GM19238 (cell line): ENCODE results near the gene CFAP251.

Experiments used
- DNase-seq: peaks from one replicate; pipeline ENCODE4 v3.0.0; 2011; ENCODE audit warnings: low spot score; ENCODE audit not compliant: insufficient read length

Gene CFAP251

DNA sequence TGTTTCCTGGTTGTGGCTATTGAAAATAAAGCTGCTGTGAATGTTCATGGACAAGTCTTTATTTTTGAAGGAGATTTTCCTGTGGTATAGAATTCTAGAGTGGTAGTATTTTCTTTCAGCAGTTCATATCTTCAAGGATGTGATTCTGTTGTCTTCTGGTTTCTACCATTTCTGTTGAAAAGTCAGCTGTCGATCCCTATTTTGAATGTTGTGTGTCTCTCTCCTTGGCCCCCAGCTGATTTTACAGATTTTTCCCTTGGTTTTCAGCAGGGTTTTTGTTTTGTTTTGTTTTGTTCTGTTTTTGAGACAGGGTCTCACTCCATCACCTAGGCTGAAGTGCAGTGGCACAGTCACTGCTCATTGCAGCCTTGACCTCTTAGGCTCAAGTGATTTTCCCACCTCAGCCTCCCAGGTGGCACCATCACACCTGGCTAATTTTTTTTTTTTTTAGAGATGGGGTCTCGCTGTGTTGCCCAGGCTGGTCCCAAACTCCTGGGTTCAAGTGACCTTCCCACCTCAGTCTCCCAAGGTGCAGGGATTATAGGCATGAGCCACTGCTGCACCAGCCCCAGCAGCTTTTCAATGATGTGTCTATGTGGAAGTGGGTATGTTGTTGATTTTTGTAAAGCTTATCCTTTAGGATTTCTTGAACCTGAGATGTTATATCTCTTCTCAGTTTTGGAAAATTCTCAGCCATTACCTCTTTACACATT is 28.1 kb downstream of the CFAP251 start:
- no peak for DNase-seq

DNA sequence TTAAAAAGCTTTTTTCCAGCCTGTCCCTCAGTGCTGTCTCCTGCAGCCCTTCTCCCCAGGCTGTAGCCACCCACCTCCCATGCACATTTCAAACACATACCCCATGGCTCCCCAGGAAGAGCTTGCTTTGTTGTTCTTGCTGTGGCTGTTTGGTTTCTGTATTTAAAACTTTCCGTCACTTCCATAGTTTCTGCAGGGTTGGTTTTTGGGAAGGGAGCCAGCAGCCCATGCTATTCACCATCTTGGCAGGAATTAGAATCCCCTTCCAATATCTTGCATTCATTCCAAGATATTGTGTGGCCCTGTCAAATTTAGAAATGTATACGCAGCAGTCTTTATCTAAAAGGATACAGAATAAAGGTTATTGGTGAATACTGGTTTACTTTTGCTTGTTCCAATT is 29.6 kb downstream of the CFAP251 start:
- no peak for DNase-seq

DNA sequence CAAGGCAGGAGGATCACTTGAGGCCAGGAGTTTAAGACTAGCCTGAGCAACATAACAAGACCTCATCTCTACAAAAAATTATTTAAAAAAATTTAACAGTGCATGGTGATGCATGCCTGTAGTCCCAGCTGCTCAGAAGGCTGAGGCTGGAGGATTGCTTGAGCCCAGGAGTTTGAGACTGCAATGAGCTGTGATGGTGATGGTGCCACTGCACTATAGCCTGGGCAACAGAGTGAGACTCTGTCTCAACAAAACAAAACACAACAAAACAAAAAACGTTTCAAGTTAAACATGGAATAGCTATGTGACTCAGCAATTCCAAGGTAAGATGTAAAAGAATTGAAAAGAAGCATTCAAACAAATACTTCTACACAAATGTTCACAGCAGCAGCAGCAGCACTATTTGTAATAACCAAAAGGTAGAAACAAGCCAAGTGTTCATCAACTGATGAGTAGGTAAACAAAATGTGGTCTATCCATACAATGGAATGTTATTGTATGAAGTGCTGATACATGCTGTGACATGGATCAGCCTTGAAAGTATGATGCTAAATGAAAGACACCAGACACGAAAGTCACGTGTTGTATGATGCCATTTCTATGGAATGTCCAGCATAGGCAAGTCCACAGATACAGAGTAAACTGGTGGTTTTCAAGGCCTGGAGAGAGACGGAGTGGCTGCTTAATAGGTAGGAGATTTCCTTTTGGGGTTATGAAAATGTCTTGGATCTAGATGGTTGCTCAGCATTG is 31.4 kb downstream of the CFAP251 start:
- DNase-seq = no peak

DNA sequence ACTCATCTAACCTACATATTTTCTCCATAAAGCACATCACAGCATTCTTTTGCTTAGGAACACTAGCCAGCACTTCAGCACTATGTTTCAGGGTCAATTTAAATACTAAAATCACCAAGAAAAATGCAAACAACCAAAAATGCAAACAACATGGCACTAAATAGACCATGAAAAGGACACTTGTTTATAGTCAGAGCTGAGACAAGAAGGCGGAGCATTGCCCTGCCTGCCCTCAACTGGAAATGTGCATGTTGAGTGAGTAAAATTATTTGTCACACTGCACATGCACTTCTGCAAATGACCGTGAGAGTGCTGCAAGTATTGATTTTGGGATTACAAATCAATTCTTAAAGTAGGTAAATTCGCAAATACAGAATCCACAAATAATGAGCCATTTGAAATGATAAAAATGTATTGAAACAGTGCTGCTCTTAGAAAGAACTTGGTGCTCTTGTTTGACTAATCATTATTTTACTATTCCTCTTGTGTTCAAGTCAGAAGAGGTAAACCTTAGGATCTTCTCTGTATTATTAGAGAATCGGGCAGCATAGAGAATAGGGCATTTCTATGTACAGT is 34.8 kb downstream of the CFAP251 start:
- DNase-seq = no peak

DNA sequence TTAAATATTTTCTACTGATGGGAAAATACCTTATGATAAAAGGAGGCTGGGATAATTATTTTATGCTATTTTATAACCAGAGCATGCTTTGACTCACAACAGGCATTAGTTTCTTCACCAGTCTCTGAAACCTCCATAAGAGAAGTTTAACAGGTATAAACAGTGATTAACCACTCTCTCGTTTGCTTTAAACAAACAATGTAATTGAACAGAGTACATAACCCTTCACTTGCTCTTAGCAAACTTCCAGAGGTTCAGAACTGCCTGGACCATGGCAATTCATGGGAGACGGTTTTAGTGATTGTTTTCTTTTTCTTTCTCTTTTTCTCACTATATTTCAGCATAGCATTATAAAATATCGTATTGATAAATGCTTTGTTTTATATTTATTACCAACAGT is 35.3 kb downstream of the CFAP251 start:
- DNase-seq = no peak

DNA sequence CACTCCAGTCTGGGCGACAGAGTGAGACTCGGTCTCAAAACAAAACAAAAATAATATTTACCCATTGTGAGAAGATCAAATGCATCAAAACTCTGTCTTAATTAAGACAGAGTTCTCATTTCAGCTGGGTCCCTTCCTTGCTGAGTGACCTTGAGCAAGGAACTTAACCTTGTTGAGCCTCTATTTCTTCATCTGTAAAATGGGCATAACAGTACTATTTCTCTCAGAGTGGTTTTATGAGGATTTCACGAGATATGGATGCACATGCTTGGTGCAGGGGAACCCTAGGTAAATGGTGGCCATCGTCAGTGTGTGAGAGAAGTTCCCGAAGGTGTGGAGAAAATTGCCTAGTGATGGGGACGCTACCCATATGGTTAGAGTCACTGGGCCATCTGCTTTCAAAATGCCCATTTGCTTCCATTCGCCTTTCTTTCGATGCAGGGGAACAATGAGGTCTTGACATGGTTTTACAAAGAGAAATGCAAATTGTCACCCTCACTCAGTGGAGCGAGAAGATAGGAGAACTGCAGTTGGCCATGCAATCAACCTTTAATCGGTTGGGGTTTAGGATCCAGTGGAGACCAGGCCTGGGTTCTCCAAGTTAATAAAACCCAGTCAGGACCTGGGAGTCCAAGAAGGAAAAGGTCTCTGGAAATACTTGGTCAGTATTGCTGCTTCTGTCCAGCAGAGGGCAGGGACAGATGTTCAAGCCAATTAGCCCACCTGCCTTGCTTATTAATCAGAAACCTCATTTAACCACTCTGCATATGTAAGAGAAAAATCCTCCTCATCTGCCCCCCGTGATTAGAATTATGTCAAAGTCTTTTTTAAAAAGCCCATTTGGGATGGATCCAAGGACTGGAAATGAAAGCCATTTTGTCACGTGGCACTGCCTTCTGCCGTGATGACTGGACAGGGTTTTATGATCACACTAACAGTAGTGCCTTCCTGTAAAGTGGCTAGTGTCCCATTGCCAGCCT is 37.2 kb downstream of the CFAP251 start:
- DNase-seq = no peak

DNA sequence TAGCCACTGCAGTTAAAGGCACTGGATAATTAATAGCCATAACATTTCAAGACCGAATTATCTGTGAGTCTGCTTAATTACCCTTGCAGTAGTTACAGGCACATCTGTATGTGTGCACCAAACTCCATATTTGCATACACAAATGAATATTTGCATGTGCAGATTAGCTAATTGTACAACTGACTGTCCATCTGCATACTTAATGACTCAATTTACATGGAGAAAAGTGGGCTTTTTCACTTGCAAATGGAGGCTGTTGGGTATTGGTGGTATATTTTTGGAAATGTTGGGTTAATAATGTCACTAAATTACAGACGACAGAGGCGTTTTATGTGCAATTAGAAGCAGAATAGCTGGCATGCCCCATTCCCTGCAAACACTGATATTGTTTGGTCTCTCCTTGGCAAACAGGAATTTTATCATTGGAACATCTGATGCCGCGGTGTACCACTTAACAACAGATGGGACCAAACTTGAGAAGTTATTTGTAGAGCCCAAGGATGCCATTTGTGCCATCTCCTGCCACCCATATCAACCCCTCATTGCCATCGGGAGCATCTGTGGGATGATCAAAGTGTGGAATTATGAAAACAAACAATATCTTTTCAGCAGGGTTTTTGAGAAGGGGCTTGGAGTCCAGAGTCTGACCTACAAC is 39.6 kb downstream of the CFAP251 start:
- no peak for DNase-seq

DNA sequence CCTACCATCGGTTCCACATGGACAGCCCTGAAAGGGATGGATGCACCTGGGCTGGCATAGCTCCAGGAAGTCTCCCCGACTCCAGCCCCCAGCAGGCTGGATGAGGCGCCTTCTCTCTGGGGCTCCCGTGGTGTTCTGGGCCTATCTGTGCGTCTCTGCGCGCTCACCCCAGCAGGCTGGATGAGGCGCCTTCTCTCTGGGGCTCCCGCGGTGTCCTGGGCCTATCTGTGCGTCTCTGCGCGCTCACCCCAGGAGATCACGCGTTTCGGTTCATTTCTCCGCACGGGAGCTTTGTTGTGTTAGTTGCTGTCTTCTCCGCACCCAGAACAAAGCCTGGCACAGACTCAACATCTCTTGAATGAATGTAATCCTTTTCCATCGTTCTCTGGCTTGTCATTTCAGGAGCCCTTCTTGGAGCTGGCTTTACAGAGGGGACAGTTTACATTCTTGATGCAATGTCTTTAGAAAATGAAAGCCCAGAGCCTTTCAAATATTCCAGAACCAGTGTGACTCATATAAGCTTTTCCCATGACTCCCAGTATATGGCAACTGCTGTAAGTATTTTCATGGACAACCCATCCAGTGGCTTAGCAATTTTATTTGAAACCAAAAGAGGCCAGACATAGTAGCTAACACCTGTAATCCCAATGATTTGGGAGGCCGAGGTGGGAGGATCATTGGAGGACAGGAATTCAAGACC is 40.3 kb downstream of the CFAP251 start:
- DNase-seq = no peak

DNA sequence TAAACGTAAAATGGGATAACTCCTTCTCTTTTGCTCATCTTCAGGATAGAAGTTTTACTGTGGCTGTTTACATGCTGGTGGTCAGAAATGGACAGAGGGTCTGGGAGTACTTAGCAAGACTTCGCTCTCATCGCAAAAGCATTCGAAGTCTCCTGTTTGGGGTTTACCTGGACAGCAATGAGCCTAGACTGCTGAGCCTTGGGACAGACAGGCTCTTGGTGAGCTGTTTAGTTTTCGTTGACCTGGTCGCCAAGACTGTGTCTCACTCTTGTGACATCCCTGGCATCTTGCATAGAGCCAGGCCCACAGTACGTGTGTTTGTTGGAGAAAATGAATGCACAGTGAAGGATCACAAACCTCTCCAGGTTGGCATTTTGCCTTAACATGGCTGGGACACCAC is 42.1 kb downstream of the CFAP251 start:
- no peak for DNase-seq

DNA sequence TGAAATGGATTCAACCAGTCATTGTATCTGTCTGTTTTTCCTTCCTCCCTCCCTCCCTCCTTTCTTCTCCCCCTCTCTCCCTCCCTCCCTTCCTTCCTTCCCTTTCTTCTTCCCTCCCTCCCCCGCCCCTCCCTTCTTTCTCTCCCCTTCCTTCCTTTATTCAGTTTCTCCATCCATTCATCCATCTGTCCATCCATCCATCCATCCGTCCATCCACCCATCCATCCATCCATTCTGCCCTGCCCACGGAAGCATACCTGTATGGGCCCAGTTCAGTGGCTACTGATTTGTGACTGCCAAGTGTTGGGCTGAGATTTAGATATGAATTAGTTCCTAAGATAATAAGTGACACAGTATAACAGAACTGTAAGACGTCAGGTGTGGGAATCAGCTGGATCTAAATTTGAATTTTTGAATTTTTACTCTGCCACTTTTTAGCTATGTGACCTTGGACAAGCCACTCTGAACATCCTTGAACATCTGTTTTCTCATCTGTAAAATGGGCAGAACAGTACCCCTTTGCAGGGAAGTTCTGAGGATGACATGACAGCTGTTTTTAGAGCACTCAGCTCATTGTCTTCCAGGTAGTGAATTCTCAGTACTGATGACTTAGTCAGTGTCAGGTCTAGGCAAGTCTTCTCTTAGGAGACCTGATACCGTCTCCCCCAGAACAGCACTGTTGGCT is 42.9 kb downstream of the CFAP251 start:
- no peak for DNase-seq

DNA sequence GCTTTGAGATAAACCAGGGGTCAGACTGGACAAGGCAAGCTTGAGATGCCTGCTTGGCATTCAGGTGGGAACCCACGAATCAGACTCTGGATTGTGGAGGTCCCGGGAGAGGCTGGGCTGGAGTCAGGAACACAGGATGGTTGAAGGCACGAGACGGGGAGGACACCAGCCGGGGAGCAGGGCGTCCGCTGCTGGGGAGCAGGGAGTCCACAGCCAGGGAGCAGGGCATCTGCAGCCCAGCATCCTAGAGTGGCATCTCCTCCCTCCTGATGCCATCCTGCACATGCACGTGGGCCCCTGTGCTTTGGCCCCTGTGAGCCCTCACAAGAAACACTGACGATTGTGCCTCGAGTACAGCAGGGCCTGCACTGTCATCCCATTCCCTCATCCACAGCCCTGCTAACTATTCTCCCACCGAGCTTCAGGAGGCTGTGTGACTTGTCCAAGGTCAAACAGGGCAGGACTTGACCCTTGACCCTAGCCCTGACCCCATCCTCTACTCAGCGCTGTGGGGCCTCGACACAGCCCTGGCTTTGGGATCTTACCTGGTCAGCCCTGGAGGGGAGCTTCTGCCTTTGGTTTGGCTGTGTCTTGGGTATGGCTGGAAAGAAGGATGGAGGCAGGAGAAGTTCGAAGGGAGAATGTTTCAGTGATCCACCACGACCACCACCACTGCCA is 45.1 kb downstream of the CFAP251 start:
- no peak for DNase-seq

DNA sequence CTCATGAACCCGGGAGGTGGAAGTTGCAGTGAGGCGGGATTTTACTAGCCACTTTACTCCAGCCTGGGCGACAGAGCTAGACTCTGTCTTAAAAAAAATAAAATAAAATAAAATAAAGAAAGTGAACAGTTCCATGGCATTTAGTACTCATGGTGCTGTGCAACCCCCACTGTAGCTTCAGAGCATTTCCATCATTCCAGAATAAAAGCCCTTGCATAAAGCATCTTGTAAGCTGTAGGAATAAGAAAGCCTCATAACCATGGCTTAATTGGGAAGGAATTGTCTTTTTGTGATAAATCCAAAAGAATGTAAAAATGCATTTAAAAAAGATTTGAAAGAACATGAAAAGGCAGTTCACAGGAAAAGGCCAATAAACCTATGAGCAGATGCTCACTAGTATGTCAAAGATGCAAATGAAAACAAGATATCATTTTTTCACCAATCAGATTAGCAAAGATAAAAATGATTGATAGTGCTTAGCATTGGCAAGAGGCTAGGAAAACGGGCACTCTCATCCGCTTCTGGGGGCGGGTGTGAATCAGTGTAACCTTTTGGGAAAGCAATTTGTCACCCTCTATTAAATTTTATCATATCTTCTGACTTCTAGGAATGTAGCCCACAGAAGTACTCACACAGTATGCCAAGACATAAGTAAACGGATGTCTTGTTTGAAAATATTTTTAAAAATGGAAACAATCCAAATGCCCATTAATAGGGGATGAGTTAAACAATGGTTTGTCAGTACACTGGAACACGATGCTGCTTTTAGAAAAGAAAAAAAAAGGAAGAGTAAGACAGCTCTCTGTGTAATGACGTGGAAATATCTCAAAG is 46.6 kb downstream of the CFAP251 start:
- no peak for DNase-seq

DNA sequence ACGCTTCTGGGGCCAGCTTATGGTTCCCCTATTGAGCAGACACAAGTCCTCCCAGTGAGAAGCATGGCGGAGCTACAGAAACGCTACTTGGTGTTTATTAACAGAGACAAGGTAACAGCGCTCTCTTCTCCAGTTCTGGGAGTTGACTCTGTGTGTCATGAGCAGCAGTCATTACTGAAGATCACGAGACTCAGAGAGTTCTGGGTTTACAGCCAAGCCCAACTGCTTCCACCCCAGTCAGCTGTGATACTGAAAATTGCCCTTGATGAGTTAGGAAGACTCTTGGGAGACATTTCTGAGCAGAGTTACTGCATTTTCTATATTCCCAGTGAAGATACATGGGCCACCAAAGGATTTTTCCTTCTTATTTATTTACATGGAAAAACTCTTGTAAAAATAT is 48.6 kb downstream of the CFAP251 start:
- no peak for DNase-seq

DNA sequence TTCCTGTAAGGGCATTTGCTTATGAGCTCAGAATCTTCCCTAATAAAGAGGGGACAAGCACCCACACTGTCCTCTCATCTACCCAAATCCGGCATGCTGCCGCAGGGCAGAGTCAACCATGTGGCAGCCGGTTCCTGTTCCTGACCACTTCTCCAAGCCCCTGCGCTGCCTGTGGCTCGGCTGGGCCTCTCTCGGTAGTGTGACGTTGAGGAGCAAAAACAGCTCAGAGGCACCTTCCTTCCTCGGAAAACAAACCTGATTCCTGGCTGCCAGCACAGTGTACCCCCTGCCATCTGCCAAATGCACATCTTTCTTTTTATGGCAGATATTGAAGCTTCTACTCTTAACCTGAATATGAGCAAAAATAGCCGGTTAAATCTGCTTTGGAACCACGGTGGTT is 50.5 kb downstream of the CFAP251 start:
- no peak for DNase-seq

DNA sequence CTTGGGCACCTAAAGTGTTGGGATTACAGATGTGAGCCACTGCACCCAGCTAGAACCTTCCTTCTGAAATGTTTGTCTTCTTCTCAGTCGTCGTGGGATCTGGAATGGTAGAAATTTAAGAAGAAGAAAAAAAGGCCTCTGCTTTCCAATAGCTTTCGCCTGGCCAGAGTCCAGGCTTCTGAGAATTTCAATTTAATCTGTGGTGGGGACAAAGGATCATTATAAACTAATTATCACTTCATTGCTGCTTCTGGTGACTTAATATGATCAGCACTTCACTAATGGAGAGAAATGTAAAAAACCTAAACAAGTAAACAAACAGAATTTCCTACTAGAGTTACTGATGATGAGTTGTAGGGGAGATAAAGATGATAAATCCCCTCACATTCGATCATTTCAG is 51.3 kb downstream of the CFAP251 start:
- DNase-seq = no peak

DNA sequence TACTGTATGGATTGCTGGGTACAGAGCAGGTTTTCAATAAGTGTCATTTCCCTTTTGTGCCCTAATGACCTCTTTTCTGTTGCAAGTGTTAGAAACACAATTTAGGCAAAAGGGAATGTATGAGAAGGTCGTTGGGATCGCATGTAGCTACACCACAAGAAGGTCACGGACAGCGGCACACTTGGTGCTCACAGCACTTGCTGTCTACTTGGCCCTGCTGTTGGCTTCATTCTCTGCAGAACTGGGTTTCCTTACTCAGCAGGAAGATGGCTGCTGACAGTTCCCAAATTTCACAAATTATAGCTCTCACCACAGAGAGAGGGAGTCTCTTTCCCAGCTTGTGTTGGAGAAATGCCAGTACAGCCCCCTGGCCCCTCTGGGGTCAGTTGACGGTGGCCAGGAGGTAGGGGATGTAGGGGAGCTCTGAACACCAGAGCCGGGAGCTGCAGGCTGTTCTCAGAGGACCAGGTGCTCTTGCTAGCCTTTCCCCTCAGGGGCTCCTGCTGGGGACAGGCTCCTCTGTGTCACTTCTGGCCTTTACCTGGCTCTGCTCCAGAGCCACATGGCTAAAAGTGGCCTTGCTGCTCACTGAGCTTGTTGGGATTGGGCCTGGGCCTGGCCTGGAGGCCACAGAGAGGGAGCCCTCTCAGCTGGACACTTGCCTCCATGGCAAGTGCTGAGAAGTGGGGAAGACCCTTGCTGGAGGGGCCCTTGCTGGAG is 52.3 kb downstream of the CFAP251 start:
- DNase-seq = no peak

DNA sequence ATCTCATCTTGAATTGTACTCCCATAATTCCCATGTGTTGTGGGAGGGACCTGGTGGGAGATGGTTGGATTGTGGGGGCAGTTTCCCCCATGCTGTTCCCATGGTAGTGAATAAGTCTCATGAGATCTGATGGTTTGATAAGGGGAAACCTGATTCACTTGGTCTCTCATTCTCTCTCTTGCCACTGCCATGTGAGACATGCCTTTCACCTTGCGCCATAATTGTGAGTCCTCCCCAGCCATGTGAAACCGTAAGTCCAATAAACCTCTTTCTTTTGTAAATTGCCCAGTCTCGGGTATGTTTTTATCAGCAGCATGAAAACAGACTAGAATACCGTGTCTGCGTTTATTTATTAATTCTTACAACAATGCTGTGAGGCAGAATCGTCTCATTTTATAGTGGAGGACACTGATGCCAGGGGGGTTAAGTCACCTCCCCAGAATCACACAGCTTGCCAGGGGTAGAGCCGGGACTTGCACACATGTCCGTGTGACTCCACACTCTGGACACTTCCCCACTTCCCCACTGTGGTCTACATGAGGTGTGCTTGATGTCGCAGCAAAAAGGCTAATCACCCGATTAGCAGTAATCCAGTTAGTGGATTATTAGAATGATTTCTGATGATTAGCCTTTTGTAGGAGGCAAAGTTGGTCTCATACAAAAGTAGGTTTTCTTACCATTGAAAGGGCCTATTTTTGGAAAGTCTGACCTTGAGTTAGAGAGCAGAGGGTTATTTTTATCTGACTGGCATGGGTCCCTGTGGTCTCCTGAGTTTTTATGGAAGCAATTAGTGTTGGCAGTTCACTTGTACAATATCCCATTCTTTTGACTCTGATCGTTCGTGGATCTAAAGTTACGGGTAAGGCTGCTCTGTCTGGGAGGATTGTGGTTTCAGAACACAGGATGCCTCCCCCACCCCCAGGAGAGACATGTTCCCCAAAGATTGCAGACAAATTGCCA is 55.9 kb downstream of the CFAP251 start:
- no peak for DNase-seq
